NCI-H1436 (cell line): Measurements from ENCODE around the gene CTBP2.
"Not testable (repeated sequence)": the region's sequence is repeated elsewhere in the genome, so short reads cannot be mapped to it uniquely, and the experiment has no call there.

Source experiments
- DNase-seq: peaks from one replicate; lab custom pipeline; 2025; lab: John Stamatoyannopoulos, UW

CTBP2 gene

DNA sequence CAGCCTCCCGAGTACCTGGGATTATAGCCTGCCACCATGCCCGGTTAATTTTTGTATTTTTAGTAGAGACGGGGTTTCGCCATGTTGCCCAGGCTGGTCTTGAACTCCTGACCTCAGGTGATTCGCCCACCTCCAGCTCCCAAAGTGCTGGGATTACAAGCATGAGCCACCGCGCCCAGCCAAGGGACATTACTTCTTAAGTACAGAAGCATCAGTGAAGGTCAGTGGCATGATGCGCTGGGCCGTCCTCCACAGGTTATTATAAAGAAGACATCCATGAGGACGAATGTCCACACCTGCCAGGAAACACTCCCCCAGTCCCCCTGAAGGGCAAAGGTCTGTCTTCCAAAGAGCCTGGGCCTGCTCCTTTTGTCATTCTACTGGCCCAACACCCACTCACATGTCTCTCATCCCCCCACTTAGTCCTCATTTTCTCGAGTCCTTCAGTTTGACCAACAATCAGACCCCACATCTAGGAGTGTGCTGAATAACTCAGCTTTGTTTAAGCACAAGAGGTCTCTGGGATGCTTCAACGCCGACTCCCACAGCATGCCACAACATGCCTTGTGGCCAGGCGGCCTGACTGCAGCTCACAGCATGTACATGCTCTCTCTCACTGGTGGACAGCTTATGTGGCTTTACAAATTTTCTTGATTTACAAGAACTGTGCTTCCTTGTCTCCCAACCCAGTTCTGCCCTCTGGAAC is 73.0 kb downstream of the CTBP2 start:
- DNase-seq: no peak

DNA sequence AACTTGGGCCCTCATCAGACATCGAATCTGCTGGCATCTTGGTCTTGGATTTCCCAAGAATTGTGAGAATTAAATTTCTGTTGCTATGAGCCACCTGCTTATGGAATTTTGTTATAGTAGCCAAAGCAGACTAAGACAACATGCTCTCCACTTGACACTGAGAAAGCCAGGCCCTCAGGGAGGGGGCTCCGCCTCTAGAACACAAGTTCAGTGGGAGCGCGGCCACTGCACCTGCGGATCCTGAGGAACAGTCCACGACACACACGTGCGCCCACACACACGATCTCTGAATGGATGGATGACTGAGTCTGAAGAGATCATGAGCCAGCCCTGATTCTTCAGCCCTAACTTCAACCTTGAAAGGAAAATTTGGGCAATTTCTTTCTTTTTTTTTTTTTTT is 73.7 kb downstream of the CTBP2 start:
- DNase-seq: no peak

- DNase-seq: no peak
These were observed 74.9 kb downstream of the CTBP2 start for GRCh38 chr10:125085258-125086054.

DNA sequence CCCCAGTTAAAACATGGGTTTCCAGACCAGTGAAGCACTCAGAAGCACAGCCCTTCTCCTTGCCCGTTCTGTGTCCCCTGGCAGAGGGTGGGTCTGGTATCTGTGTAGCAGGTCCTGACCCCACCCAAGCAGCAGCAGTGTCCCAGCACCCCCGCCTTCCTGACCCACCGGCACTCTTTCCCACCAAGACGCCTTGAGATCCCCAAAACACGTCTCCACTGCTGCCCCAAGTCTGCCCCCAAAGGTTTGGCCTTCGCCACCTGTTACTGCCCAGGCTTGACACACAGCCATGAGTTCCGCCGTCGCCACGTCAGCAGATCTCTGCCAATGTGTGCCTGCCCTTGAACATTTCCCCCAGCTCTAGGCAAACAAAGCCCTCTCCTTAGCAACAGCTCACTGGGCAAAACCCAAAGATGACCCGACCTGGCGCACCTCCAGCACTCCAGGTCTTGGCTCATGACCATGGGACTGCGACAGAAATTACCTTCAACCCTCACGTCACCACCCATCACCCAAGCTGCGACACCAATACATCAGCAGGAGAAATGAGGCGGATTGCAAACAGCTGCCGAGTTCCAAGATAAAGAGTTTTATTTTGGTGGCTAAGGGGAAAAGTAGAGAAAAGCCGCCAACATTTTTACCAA is 75.6 kb downstream of the CTBP2 start:
- no peak for DNase-seq

DNA sequence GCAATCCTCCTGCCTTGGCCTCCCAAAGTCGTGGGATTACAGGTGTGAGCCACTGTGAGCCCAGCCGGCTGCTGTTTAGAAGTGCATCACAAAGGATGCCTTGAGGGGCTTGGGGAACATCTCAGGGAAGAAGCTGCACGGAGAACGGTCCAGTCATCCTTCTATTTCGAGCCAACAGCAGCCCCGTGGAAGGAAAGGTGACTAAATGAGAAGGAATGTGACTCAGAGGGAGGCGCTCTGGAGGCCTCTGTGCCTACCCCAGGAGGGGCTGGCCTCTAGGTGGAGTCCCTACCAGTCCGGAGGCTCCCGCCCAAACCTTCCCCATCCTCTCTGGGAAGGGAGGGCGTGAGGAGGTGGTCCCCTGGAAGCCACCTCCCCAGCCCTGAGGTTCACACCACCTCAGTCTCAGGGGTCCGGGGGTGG is 76.2 kb downstream of the CTBP2 start:
- no peak for DNase-seq

DNA sequence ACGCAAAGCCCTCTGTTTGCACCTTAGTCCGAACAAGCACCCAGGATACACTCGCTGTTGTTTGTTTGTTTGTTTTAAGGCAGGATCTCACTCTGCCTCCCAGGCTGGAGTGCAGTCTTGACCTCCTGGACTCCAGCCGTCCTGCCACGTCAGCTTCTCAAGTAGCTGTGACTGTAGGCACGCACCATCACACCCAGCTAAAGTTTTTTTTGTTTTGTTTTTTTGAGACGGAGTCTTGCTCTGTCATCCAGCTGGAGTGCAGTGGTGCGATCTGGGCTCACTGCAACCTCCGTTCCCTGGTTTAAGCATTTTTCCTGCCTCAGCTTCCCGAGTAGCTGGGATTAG is 76.8 kb downstream of the CTBP2 start:
- DNase-seq: no peak

- DNase-seq: no peak
These were observed 77.3 kb downstream of the CTBP2 start for GRCh38 chr10:125082881-125083575.

DNA sequence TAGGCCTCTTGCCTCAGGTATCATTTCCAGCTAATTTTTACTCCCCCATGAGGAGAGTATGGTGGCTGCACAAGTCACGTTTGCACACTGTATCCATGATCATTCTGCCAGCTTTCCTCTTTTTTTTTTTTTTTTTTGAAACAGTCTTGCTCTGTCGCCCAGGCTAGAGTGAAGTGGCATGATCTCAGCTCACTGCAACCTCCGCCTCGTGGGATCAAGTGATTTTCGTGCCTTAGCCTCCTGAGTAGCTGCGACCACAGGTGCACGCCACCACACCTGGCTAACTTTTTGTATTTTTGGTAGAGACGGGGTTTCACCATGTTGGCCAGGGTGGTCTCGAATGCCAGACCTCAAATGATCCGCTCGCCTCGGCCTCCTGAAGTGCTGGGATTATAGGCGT is 77.9 kb downstream of the CTBP2 start:
- DNase-seq: not testable (repeated sequence)

DNA sequence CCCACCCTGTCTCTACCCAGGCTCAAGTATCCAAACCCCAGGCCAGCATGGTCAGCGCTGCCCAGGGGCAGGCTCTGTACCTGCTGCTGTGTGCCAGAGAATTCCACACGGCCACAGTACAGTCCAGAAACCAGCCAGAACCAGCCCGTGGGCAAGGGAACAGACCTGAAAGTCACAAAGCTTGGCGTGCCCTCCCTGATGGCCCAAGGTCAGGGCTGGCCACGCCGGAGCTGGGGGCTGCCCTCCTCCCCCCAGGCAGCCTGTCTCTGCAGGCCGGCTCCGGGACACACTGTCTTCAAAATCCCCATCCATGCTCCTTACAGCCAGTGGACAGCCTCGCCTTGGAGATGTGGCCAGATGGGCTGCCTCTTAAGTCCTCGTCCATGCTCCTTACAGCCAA is 78.4 kb downstream of the CTBP2 start:
- no peak for DNase-seq

DNA sequence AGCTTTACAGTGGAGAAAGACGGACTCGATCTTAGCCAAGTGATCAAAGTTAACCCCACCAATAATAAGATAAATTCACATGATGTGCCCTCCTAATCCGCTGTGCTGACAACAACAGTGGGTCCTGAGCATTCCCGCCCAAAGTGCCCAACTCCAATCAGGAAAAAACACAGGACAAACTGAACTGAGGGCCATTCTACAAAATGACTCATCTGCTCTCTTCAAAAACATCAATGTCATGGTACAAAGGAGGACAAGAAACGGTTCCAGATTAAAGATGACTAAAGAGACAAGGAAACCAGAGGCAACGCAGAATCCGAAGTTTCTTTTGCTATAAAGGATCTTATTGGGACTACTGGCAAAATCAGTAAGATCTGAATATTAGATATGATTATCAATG is 79.4 kb downstream of the CTBP2 start:
- DNase-seq: no peak

DNA sequence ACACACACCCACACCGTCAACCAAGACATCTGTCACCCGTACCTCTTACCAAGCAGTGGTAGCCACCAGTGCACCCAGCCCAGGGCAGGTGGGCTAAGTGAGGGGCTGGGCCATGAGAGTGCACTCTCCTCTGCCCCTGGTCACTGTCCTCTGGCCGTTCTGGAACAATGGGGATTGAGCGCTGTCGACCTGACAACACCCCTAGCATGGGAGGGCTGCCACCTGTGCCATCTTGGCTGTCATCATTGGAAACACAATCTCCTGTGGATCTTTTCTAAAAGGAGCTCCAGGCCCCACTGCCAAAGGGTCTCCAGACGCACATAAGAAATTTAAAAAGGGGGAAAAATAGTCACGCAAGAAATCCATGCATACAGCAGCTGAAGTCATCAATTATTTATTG is 80.1 kb downstream of the CTBP2 start:
- no peak for DNase-seq

GRCh38 chr10:125079091-125079600 is 81.2 kb downstream of the CTBP2 start:
- DNase-seq: no peak

DNA sequence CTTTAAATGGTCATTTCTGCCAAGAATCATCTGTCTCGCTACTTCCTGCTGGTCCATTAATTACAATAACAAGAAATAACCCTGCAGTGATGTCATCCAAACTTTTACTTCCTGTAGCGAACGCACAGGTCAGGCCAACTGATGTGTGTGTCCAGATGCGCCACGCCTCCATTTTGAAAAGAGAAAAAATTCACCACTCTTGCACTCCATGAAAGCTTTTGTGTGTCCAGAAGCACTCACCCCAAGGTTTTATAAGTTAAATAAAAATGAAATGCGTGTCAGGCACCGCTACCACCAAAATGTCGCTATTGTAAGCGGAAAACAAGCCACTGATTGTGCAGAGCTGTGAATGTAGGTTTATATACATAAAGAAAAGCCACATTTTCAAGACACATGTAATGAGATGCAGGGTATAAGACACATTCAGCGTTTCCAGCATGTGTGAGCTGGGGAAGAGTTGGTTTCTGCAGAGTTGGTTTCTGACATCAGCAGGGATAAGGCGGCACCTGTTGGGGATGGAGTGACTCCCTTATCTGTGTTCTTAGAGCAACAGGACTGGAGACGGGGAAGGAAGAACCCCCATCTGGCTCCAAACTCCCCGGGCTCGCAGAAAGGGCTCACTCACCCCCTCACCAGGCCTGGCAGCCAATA is 83.3 kb downstream of the CTBP2 start:
- DNase-seq: no peak

- no peak for DNase-seq
These were observed 84.1 kb downstream of the CTBP2 start for GRCh38 chr10:125076121-125076825.

- no peak for DNase-seq
These were observed 86.4 kb downstream of the CTBP2 start for GRCh38 chr10:125073996-125074395.

DNA sequence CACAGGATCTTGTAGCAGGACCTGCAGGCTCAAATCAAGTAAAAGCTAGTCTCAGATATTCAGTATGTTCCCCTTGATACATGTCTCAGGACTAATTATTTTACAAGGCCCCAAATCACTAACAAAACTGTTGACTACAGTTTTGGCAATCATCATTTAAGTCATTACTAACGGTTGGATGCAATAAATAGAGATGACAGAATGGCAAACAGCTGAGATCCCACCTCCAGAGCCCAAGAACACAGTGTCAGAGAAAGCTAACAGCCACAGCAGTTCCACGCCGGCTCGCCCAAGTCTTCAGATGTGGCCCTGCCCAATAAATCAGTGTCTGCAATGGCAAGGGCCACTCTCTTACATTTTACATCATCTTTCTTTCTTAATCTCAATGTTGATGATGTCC is 87.6 kb downstream of the CTBP2 start:
- no peak for DNase-seq

GRCh38 chr10:125071008-125071407 is 89.4 kb downstream of the CTBP2 start:
- no peak for DNase-seq

- DNase-seq: no peak
These were observed 92.0 kb downstream of the CTBP2 start for GRCh38 chr10:125068406-125068805.

- DNase-seq: no peak
These were observed 92.6 kb downstream of the CTBP2 start for GRCh38 chr10:125067764-125068163.

- DNase-seq: no peak
These were observed 93.5 kb downstream of the CTBP2 start for GRCh38 chr10:125066764-125067450.
